IMR-90 (cell line): Measurements from ENCODE around the gene TGM5. TPM values are rescaled to one million over a fixed set of nuclear protein-coding genes. Genes with fewer than 3 reads are reported as not detected.

ENCODE experiments used
- ATAC-seq: fragments of 200-7000 bp; cut with Tn5 transposase; 2 replicates; pipeline ENCODE4 v1.9.1; 2020; ENCODE audit warnings: low read depth, mild to moderate bottlenecking, moderate library complexity
- BruUV-seq: library from RNA; stranded (reverse); fragments of 400-500 nt; replicated peaks from 2 replicates; lab custom pipeline; 2021; lab: Mats Ljungman, UMichigan
- CTCF ChIA-PET: fragments of 300-600 bp; formaldehyde crosslinking; extraction: SDS; loops from one replicate; lab custom pipeline; 2021; ENCODE audit warnings: antibody characterized with exemption; lab: Yijun Ruan, JAX
- POLR2A ChIA-PET: fragments of 300-600 bp; sonication (Branson Sonifier 250); formaldehyde crosslinking; loops from one replicate; lab custom pipeline; 2022; ENCODE audit warnings: antibody characterized with exemption; ENCODE audit not compliant: unreplicated experiment; lab: Charles Lee
- DNase-seq: peaks from one replicate; pipeline ENCODE4 v3.0.0; 2013
- H2AFZ ChIP-seq: replicated peaks from 2 replicates; pipeline ENCODE3; 2013; ENCODE audit warnings: low read length, mild to moderate bottlenecking; ENCODE audit not compliant: poor library complexity
- H2AK5ac ChIP-seq: 2 replicates; pipeline ENCODE4 v1.6.1; 2013; ENCODE audit warnings: low read depth, low read length, inconsistent platforms
- H2AK9ac ChIP-seq: replicated peaks from 2 replicates; pipeline ENCODE3; 2013; ENCODE audit warnings: mild to moderate bottlenecking, low read depth, low read length, moderate library complexity; ENCODE audit not compliant: poor library complexity
- H2BK120ac ChIP-seq: 2 replicates; pipeline ENCODE4 v1.6.1; 2013; ENCODE audit warnings: low read depth, low read length, inconsistent platforms
- H2BK15ac ChIP-seq: 3 replicates; pipeline ENCODE4 v1.6.1; 2013; ENCODE audit warnings: low read depth, low read length, inconsistent platforms
- H2BK20ac ChIP-seq: 2 replicates; pipeline ENCODE4 v1.6.1; 2013; ENCODE audit warnings: low read depth, mild to moderate bottlenecking, inconsistent platforms, low read length, moderate library complexity
- H2BK5ac ChIP-seq: 2 replicates; pipeline ENCODE4 v1.6.1; 2013; ENCODE audit warnings: mild to moderate bottlenecking, low read depth, low read length, inconsistent platforms; ENCODE audit not compliant: poor library complexity, severe bottlenecking
- H3K14ac ChIP-seq: replicated peaks from 2 replicates; pipeline ENCODE4 v1.6.1; 2013; ENCODE audit warnings: low read depth, low read length, inconsistent platforms
- H3K18ac ChIP-seq: 2 replicates; pipeline ENCODE4 v1.6.1; 2013; ENCODE audit warnings: low read depth, low read length, control low read depth
- H3K23ac ChIP-seq: 2 replicates; pipeline ENCODE4 v1.6.1; 2013; ENCODE audit warnings: low read depth, low read length, inconsistent platforms
- H3K27ac ChIP-seq: 2 replicates; pipeline ENCODE4 v1.5.1; 2013; ENCODE audit warnings: mild to moderate bottlenecking, control low read depth, low read length; ENCODE audit not compliant: insufficient read depth
- H3K27me3 ChIP-seq: 2 replicates; pipeline ENCODE4 v1.6.1; 2013; ENCODE audit warnings: low read length; ENCODE audit not compliant: control insufficient read depth, insufficient read depth
- H3K36me3 ChIP-seq: 2 replicates; pipeline ENCODE4 v1.6.1; 2013; ENCODE audit warnings: low read length, mixed read lengths; ENCODE audit not compliant: control insufficient read depth, insufficient read depth
- H3K4ac ChIP-seq: 2 replicates; pipeline ENCODE4 v1.6.1; 2013; ENCODE audit warnings: low read depth, low read length, inconsistent platforms
- H3K4me1 ChIP-seq: 2 replicates; pipeline ENCODE4 v1.6.1; 2013; ENCODE audit warnings: low read length, mixed read lengths; ENCODE audit not compliant: control insufficient read depth, insufficient read depth
- H3K4me2 ChIP-seq: 2 replicates; pipeline ENCODE4 v1.6.1; 2013; ENCODE audit warnings: low read depth, mild to moderate bottlenecking, control low read depth, low read length, moderate library complexity
- H3K4me3 ChIP-seq: 2 replicates; pipeline ENCODE4 v1.5.1; 2013; ENCODE audit warnings: low read depth, mild to moderate bottlenecking, control low read depth, low read length, moderate library complexity; ENCODE audit not compliant: insufficient read depth
- H3K56ac ChIP-seq: 2 replicates; pipeline ENCODE4 v1.6.1; 2013; ENCODE audit warnings: low read length, inconsistent platforms; ENCODE audit not compliant: insufficient read depth; ENCODE audit errors: extremely low read depth
- H3K79me1 ChIP-seq, 2 experiments: 2 replicates each; pipeline ENCODE4 v1.6.1; 2013; ENCODE audit warnings: low read length in 2 of 2, inconsistent platforms in 1 of 2, low read depth in 1 of 2
- H3K9ac ChIP-seq: 2 replicates; pipeline ENCODE4 v1.6.1; 2013; ENCODE audit warnings: low read depth, low read length, control low read depth
- H3K9me1 ChIP-seq: 2 replicates; pipeline ENCODE4 v1.6.1; 2013; ENCODE audit warnings: low read length, inconsistent platforms; ENCODE audit not compliant: insufficient read depth
- H3K9me3 ChIP-seq: 2 replicates; pipeline ENCODE4 v1.6.1; 2013; ENCODE audit warnings: low read length; ENCODE audit not compliant: control insufficient read depth, insufficient read depth
- H4K20me1 ChIP-seq: 2 replicates; pipeline ENCODE4 v1.6.1; 2013; ENCODE audit warnings: low read length, inconsistent platforms; ENCODE audit not compliant: insufficient read depth
- H4K5ac ChIP-seq: 2 replicates; pipeline ENCODE4 v1.6.1; 2013; ENCODE audit warnings: mild to moderate bottlenecking, low read depth, low read length, control low read depth
- H4K8ac ChIP-seq, 2 experiments: 2 replicates each; pipeline ENCODE4 v1.6.1; 2013; ENCODE audit warnings: low read depth in 2 of 2, low read length in 2 of 2, control low read depth in 1 of 2, inconsistent platforms in 1 of 2
- H4K91ac ChIP-seq: 2 replicates; pipeline ENCODE4 v1.6.1; 2013; ENCODE audit warnings: low read depth, low read length, inconsistent platforms; ENCODE audit not compliant: insufficient read depth
- BHLHE40 ChIP-seq: fragments of 150-350 bp; IDR thresholded peaks from 2 replicates; pipeline ENCODE4 v1.6.1; 2016; ENCODE audit warnings: mild to moderate bottlenecking, low read depth, low read length
- CEBPB ChIP-seq: IDR thresholded peaks from 2 replicates; pipeline ENCODE4 v1.6.1; 2012; ENCODE audit warnings: low read depth, low read length, improper control_type of control experiment
- CTCF ChIP-seq: conservative IDR thresholded peaks from 2 replicates; pipeline ENCODE4 v1.5.1; 2012; ENCODE audit warnings: mild to moderate bottlenecking, low read depth, low read length, improper control_type of control experiment
- FOS ChIP-seq: fragments of 150-350 bp; IDR thresholded peaks from 2 replicates; pipeline ENCODE4 v1.6.1; 2016; ENCODE audit warnings: low read depth, low read length
- MAFK ChIP-seq: IDR thresholded peaks from 2 replicates; pipeline ENCODE4 v1.6.1; 2012; ENCODE audit warnings: low read depth, low read length, improper control_type of control experiment
- MAZ ChIP-seq: IDR thresholded peaks from 2 replicates; pipeline ENCODE4 v1.6.1; 2012; ENCODE audit warnings: low read depth, mild to moderate bottlenecking, low read length, improper control_type of control experiment, moderate library complexity, borderline replicate concordance
- MXI1 ChIP-seq: IDR thresholded peaks from 2 replicates; pipeline ENCODE4 v1.6.1; 2012; ENCODE audit warnings: low read depth, mild to moderate bottlenecking, low read length, moderate library complexity, borderline replicate concordance
- NFE2L2 ChIP-seq: fragments of 150-350 bp; IDR thresholded peaks from 2 replicates; pipeline ENCODE4 v1.6.1; 2016; ENCODE audit warnings: low read depth, mild to moderate bottlenecking, low read length
- POLR2A ChIP-seq: IDR thresholded peaks from 2 replicates; pipeline ENCODE4 v1.6.1; 2012; ENCODE audit warnings: mild to moderate bottlenecking, low read depth, low read length
- RAD21 ChIP-seq: IDR thresholded peaks from 2 replicates; pipeline ENCODE4 v1.6.1; 2012; ENCODE audit warnings: low read length, improper control_type of control experiment
- RCOR1 ChIP-seq: IDR thresholded peaks from 2 replicates; pipeline ENCODE4 v1.6.1; 2012; ENCODE audit warnings: mild to moderate bottlenecking, low read length, improper control_type of control experiment; ENCODE audit not compliant: insufficient replicate concordance
- RFX5 ChIP-seq: IDR thresholded peaks from 2 replicates; pipeline ENCODE4 v1.8.0; 2012; ENCODE audit warnings: low read depth, mild to moderate bottlenecking, low read length, moderate library complexity
- SMC3 ChIP-seq: fragments of 150-350 bp; IDR thresholded peaks from 2 replicates; pipeline ENCODE4 v1.6.1; 2016; ENCODE audit warnings: low read depth, mild to moderate bottlenecking, antibody characterized with exemption, low read length, moderate library complexity
- USF2 ChIP-seq: fragments of 150-350 bp; IDR thresholded peaks from 2 replicates; pipeline ENCODE4 v1.6.1; 2017; ENCODE audit warnings: mild to moderate bottlenecking, antibody characterized with exemption, low read length, low read depth
- WGBS, 2 experiments: methylation state at CpG; one replicate each; pipeline versions ENCODE4 v1.1.5 to v1.1.7; 2013; ENCODE audit warnings: missing lambda C conversion rate in 2 of 2; ENCODE audit not compliant: insufficient read length in 1 of 2; ENCODE audit errors: extremely low coverage in 2 of 2; 5-methylcytosine and 5-hydroxymethylcytosine counted together
- dilution Hi-C: fragments of 300-500 bp; cut with HindIII; formaldehyde crosslinking; loops from one replicate; pipeline ENCODE4 v1.14.3; 2018; ENCODE audit warnings: low sequenced_read_pairs; ENCODE audit not compliant: unreplicated experiment
- in situ Hi-C: fragments of 300-500 bp; cut with MboI; formaldehyde crosslinking; loops from 3 replicates; pipeline ENCODE4 v1.14.3; 2019; ENCODE audit warnings: low sequenced_read_pairs, inconsistent platforms, mixed read lengths
- intact Hi-C: fragments of 100-400 bp; cut with micrococcal nuclease; formaldehyde crosslinking; loops from 2 replicates; pipeline ENCODE4 v1.10.0; 2022
- polyA plus RNA-seq, 3 experiments: library from polyadenylated mRNA; depleted of rRNA; stranded (reverse); fragments of >200 nt; gene quantifications; 2 replicates each; pipeline ENCODE4 v1.2.3, GENCODE V29; 2012; ENCODE audit warnings: low replicate concordance in 1 of 3
- total RNA-seq: library from RNA; depleted of rRNA; stranded (reverse); fragments of >200 nt; gene quantifications from 2 replicates; pipeline ENCODE4 v1.2.3, GENCODE V29; 2012

Gene TGM5
- total and polyA plus RNA-seq, 2 of the 4 experiments (the other 2 are of a cell fraction), result not detected

GRCh38 chr15:43249236-43249635 is 17.5 kb downstream of the TGM5 start:
- H3K4me2 ChIP-seq, result no peak overlapping the region
- H3K27me3 ChIP-seq, result peaks cover 29% of the 10 kb centered on the region
- H3K4me1 ChIP-seq, result peaks cover 2% of the 10 kb centered on the region; the same call in 1 of the 2 replicates
- CTCF ChIA-PET, result no interaction called here
- H2BK15ac ChIP-seq, result no peak overlapping the region
- H2AFZ ChIP-seq, result no peak overlapping the region
- POLR2A ChIA-PET, result no interaction called here
- H2AK9ac ChIP-seq, result no peak overlapping the region
- no peak overlapping the region for H4K8ac ChIP-seq
- DNase-seq, result no peak
- H3K9ac ChIP-seq, result no peak overlapping the region
- BruUV-seq, result no TSS peak
- in situ Hi-C loops, result no loop called here
- no peak overlapping the region for H2AK5ac ChIP-seq
- WGBS, 2 experiments, result no CpG with 5 or more reads among the region's 2 CpGs
- peak overlapping the region; percentile 53; the same call in 1 of the 2 replicates for H3K18ac ChIP-seq
- no peaks in the 10 kb centered on the region for H3K79me1 ChIP-seq
- H2BK120ac ChIP-seq, result peak overlapping the region; percentile 71; the same call in 1 of the 2 replicates
- no peak overlapping the region for H4K5ac ChIP-seq
- H3K4ac ChIP-seq, result no peak overlapping the region
- no peaks in the 10 kb centered on the region for H3K9me1 ChIP-seq
- no peak overlapping the region for H3K14ac ChIP-seq
- H3K27ac ChIP-seq, result no peak overlapping the region
- no peak overlapping the region for H3K56ac ChIP-seq
- H3K9me3 ChIP-seq, result no peaks in the 10 kb centered on the region
- H4K20me1 ChIP-seq, result no peaks in the 10 kb centered on the region
- H2BK20ac ChIP-seq, result no peak overlapping the region
- peak overlapping the region; percentile 22 for H2BK5ac ChIP-seq
- H4K91ac ChIP-seq, result peak overlapping the region; percentile 2; the same call in 1 of the 2 replicates
- dilution Hi-C loops, result no loop called here
- no peak overlapping the region for H3K23ac ChIP-seq
- H3K36me3 ChIP-seq, result no peaks in the 10 kb centered on the region
- ATAC-seq, result peak; percentile 21
- H3K4me3 ChIP-seq, result no peak overlapping the region
- TF ChIP-seq SMC3, result no peak
- TF ChIP-seq POLR2A, result no peak
- no peak for TF ChIP-seq CEBPB
- no peak for TF ChIP-seq MAFK
- no peak for TF ChIP-seq FOS
- no peak for TF ChIP-seq NFE2L2
- TF ChIP-seq RFX5, result no peak
- TF ChIP-seq CTCF, result no peak
- no peak for TF ChIP-seq MAZ
- TF ChIP-seq USF2, result no peak
- no peak for TF ChIP-seq RCOR1
- no peak for TF ChIP-seq MXI1
- TF ChIP-seq RAD21, result no peak
- no peak for TF ChIP-seq BHLHE40
- intact Hi-C loops, result no loop called here
